ENCODE data around the gene MAP4K2.

Gene MAP4K2

DNA sequence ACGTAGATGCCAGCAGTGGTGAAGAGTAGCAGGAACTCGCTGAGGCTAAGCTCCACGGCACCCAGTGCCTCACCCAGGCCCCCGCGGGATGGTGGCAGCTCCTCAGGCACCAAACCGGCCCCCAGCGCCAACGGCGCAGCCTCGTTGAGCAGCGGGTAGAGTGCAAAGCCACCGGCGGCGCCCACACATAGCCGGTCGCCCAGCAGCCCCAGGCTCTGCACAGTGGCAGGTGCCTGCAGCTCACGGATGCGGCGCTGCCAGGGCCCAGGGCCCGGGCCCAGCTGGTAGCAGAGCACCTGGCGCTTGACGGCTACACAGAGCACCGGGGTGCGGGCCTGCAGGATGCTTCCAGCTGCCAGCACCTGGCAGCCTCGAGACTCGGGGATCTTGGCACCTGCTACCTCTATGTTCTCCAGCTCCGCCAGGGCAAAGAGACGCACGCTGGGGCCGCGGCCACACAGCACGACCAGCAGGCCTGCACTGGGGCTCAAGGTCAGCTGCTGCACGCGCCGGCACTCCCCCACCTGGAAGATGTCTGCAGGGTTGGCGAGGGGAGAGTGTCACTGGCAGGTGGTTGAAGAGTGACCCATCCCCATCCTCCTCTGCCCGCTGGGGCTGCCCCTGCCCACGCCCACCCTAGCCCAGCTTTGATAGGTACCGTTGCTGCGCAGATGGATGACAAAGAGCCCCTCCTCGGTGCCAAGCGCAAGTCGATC is 26.7 kb upstream of the MAP4K2 start:
- TF ChIP-seq, protein P1, sequence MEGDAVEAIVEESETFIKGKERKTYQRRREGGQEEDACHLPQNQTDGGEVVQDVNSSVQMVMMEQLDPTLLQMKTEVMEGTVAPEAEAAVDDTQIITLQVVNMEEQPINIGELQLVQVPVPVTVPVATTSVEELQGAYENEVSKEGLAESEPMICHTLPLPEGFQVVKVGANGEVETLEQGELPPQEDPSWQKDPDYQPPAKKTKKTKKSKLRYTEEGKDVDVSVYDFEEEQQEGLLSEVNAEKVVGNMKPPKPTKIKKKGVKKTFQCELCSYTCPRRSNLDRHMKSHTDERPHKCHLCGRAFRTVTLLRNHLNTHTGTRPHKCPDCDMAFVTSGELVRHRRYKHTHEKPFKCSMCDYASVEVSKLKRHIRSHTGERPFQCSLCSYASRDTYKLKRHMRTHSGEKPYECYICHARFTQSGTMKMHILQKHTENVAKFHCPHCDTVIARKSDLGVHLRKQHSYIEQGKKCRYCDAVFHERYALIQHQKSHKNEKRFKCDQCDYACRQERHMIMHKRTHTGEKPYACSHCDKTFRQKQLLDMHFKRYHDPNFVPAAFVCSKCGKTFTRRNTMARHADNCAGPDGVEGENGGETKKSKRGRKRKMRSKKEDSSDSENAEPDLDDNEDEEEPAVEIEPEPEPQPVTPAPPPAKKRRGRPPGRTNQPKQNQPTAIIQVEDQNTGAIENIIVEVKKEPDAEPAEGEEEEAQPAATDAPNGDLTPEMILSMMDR (IDR thresholded peaks at IDR 0.05), result no peak

DNA sequence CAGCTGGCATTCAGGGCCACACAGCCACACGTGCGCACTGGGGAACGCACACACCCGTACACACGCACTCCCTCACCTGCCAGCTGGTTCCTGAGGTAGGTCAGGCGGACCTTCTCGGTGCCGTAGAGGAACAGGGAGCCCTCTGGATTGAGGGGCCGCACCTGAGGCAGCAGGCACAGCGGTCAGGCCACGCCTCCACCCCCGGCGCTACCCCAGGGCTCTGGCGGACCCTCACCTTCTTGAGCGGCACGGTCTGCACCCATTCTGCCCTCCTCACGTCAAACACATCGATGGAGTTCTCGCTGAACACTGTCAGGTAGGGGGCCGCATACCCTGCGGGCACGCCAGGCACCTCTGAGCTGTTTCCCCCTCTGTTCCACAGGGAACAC is 24.4 kb upstream of the MAP4K2 start:
- TF ChIP-seq, protein P1 (IDR thresholded peaks at IDR 0.05), result no peak

DNA sequence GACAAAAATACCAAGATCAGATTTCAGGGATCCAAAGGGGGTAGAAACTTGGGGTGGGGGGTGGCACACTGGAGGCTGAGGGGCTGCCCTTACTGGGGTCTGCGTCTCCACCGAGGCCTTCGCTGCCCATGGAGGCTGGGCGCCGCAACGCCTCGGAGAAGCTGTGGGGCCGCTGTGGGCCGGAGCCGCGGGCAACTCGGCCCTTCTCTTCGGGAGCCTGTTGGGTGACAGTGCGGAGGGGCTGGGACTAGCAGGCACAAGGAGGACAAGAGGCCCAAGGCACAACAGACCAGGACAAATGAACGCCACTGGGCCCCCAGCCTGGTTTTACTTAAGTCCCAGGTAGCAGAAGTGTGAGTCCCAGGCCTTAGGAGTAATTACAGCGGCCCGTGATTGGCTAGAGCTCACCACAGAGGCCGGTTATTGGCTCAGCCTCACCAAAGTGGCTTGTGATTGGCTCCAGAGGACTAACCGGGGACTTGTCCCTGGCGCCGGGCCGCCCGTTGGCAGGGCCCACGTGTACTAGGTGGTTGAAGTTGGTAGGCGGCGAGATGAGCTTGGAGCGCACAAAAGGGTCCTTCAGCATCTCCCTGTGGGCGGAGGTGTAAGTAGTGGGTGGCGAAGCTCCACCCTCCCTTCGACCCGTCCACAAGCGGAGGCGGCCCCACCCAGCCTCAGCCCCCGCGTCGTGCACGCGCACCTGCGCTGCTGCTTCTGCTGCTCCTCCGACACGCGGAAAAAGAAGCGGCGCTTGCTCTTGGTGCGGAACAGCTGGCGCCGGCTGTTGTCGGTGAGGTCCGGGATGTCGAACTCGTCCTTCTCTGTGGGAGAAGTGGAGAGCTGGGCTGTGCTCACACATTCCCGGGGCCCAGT is 23.8 kb upstream of the MAP4K2 start:
- TF ChIP-seq, protein P1 (IDR thresholded peaks at IDR 0.05), result no peak

- TF ChIP-seq, protein P1 (IDR thresholded peaks at IDR 0.05), result no peak
Observed at GRCh38 chr11:64826062-64826461, 23.0 kb upstream of the MAP4K2 start.

DNA sequence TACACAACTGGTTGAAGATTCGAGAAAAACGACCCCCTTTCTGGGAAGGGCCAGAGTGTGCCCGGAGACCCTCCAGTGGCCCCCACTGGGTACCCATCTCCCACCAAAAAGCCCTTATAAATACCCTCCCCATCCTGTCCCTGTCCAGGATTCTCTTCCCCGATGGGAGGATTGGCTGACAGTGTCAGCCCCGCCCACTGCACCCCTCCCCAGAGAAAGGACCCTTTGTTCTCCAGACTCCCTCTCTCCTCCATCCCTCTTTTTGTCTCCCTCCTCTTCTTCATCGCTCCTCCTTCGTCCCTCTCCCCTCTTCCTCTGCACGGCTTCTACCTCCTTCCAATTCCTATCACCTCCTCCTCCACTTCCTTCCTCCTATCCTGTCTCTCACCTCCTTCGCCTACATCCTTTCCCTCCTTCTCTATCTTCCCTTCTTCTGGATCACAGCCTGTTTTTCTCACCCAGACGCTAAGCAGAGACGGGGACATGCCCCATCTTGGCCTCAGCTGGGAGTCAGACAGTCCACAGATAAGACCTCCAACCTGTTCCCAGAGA is 20.6 kb upstream of the MAP4K2 start:
- TF ChIP-seq, protein P1 (IDR thresholded peaks at IDR 0.05), result no peak

- TF ChIP-seq, protein P1 (IDR thresholded peaks at IDR 0.05), result no peak
Observed at GRCh38 chr11:64817476-64817875, 14.5 kb upstream of the MAP4K2 start.

DNA sequence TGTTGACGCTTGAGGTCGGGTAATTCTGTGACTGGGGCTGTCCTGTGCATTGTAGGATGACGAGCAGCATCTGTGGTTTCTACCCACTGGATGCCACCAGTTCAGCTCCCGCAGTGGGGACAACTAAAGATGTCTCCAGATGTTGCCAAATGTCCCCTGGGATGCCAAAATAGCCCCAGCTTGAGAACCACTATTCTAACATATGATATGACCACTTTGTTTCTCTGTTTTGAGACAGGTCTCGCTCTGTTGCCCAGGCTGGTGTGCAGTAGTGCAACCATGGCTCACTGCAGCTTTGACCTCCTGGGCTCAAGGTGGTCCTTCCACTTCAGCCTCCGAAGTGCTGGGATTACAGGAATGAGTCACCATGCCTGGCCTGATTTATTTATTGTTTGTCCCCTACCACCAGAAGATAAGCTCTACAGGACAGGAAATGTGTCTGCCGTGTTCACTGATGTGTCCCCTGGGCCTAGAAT is 11.7 kb upstream of the MAP4K2 start:
- TF ChIP-seq, protein P1 (IDR thresholded peaks at IDR 0.05), result no peak
